Measurements from ENCODE around the gene RPS6KC1. TPM values are rescaled to one million over a fixed set of nuclear protein-coding genes. Genes with fewer than 3 reads are reported as not detected.

Gene RPS6KC1
- total RNA-seq (2021) (14.5 and 16.4 TPM in 2 replicates), Bru-seq, nascent RNA (percentile 73 among the genes with signal in this experiment), BruChase-seq, experiment 1, labeled RNA remaining after a 2-hour chase (percentile 73 among the genes with signal in this experiment), BruChase-seq, experiment 2, labeled RNA remaining after a 6-hour chase (percentile 58 among the genes with signal in this experiment)
- long read RNA-seq, full-length matches to known transcripts = 3 of 16 reads
- long read RNA-seq, partial matches to known transcripts = 4 of 16 reads
- long read RNA-seq, other reads (novel, unspliced or antisense) = 9 of 16 reads

GRCh38 chr1:213051127-213051880, at the start of gene RPS6KC1:
Gene RPS6KC1, plus strand, starts transcription at chr1:213051241. Its CDS starts 164 bp downstream, at chr1:213051405.
- POLR2A ChIA-PET (ENCODE audit: unreplicated experiment) = no interaction called here
- no peak for TF ChIP-seq EZH2 (IDR thresholded peaks at IDR 0.05; ENCODE audit: low read depth)
- TF ChIP-seq, protein P1, sequence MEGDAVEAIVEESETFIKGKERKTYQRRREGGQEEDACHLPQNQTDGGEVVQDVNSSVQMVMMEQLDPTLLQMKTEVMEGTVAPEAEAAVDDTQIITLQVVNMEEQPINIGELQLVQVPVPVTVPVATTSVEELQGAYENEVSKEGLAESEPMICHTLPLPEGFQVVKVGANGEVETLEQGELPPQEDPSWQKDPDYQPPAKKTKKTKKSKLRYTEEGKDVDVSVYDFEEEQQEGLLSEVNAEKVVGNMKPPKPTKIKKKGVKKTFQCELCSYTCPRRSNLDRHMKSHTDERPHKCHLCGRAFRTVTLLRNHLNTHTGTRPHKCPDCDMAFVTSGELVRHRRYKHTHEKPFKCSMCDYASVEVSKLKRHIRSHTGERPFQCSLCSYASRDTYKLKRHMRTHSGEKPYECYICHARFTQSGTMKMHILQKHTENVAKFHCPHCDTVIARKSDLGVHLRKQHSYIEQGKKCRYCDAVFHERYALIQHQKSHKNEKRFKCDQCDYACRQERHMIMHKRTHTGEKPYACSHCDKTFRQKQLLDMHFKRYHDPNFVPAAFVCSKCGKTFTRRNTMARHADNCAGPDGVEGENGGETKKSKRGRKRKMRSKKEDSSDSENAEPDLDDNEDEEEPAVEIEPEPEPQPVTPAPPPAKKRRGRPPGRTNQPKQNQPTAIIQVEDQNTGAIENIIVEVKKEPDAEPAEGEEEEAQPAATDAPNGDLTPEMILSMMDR (conservative IDR thresholded peaks at IDR 0.05) = peak; percentile 34; the same call in 1 of the 2 replicates
- H2AFZ ChIP-seq = peak within 1 kb of the TSS; percentile 99

DNA sequence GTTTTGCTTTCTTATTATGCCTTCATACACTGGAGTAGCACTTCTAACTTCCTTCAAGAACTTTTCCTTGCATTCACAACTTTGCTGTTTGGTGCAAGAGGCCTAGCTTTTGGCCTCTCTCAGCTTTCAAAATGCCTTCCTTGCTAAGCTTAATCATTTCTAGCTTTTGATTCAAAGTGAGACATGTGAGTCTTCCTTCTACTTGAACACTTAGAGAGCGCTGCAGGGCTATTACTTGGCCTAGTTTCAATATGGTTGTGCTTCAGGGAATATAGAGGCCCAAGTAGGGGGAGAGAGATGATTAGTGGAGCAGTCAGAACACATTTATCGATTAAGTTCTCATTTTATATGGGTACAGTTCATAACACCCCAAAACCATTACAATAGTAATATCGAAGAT, 47.8 kb upstream of the RPS6KC1 start:
- ChIA-PET POLR2A (ENCODE audit: unreplicated experiment) (no interaction called here), CTCF (no interaction called here)
- H3K9me2 ChIP-seq (ENCODE audit: insufficient read depth) = no peaks in the 10 kb centered on the region
- intact Hi-C loops (cut with micrococcal nuclease; ENCODE audit: unreplicated experiment) = no loop called here
- H3K27me3 ChIP-seq (ENCODE audit: insufficient read depth, low read depth) = no peaks in the 10 kb centered on the region
- no peak overlapping the region for H3K4me3 ChIP-seq
- no peaks in the 10 kb centered on the region for H4K20me1 ChIP-seq (ENCODE audit: insufficient read depth)
- DNase-seq = no peak
- no peaks in the 10 kb centered on the region for H3K9me3 ChIP-seq (ENCODE audit: insufficient read depth, low read depth)
- no peak overlapping the region for H3K4me2 ChIP-seq
- BruUV-seq (replicated peaks) = no TSS peak
- no peak overlapping the region for H3K27ac ChIP-seq
- H3K36me3 ChIP-seq (ENCODE audit: low read depth) = peaks cover 10% of the 10 kb centered on the region; the same call in 1 of the 2 replicates
- no peaks in the 10 kb centered on the region; the same call in 1 of the 2 replicates for H3F3A ChIP-seq (ENCODE audit: insufficient read depth, low read depth)
- H3K79me2 ChIP-seq (ENCODE audit: low read depth) = no peaks in the 10 kb centered on the region
- H2AFZ ChIP-seq = no peak overlapping the region
- TF ChIP-seq EZH2 (IDR thresholded peaks at IDR 0.05; ENCODE audit: low read depth) = no peak
- TF ChIP-seq, protein P1 (conservative IDR thresholded peaks at IDR 0.05) = no peak
- no peaks in the 10 kb centered on the region for H3K4me1 ChIP-seq (replicated peaks; ENCODE audit: insufficient read depth)

More at GRCh38 chr1:213051127-213051880, at the start of gene RPS6KC1:
- Histone ChIP-seq H3F3A (ENCODE audit: insufficient read depth, low read depth) (peaks cover 8% of the 10 kb centered on the region; the same call in 1 of the 2 replicates), H3K9me3 (ENCODE audit: insufficient read depth, low read depth) (no peaks in the 10 kb centered on the region), H3K4me3 (peak within 1 kb of the TSS; percentile 92), H4K20me1 (ENCODE audit: insufficient read depth) (no peaks in the 10 kb centered on the region; the same call in 1 of the 2 replicates), H3K36me3 (ENCODE audit: low read depth) (no peaks in the 10 kb centered on the region), H3K27me3 (ENCODE audit: insufficient read depth, low read depth) (no peaks in the 10 kb centered on the region), H3K27ac (peak within 1 kb of the TSS; percentile 41), H3K4me2 (peak within 1 kb of the TSS; percentile 95), H3K9me2 (ENCODE audit: insufficient read depth) (no peaks in the 10 kb centered on the region), H3K4me1 (replicated peaks; ENCODE audit: insufficient read depth) (peaks cover 16% of the 10 kb centered on the region), H3K79me2 (ENCODE audit: low read depth) (peaks cover 50% of the 10 kb centered on the region)
- intact Hi-C loops (cut with micrococcal nuclease; ENCODE audit: unreplicated experiment) = loop anchor here (1.0 kb wide), 1 partner anchor 36 kb away; the partner anchor contains the start of gene ANGEL2
- no TSS peak for BruUV-seq (replicated peaks)
- CTCF ChIA-PET = no interaction called here
- peak; percentile 69 to 78 for DNase-seq

GRCh38 chr1:213008564-213008963, 42.5 kb upstream of the RPS6KC1 start:
- ChIA-PET POLR2A (ENCODE audit: unreplicated experiment) (no interaction called here), CTCF (no interaction called here)
- H3K27me3 ChIP-seq (ENCODE audit: insufficient read depth, low read depth) = no peaks in the 10 kb centered on the region
- no TSS peak for BruUV-seq (replicated peaks)
- peaks cover 17% of the 10 kb centered on the region for H3K79me2 ChIP-seq (ENCODE audit: low read depth)
- peaks cover 28% of the 10 kb centered on the region; the same call in 1 of the 2 replicates for H3K36me3 ChIP-seq (ENCODE audit: low read depth)
- H3K4me1 ChIP-seq (replicated peaks; ENCODE audit: insufficient read depth) = peaks cover 1% of the 10 kb centered on the region; the same call in 1 of the 2 replicates
- DNase-seq = no peak
- intact Hi-C loops (cut with micrococcal nuclease; ENCODE audit: unreplicated experiment) = no loop called here
- H3K27ac ChIP-seq = no peak overlapping the region
- H3K9me3 ChIP-seq (ENCODE audit: insufficient read depth, low read depth) = no peaks in the 10 kb centered on the region
- H4K20me1 ChIP-seq (ENCODE audit: insufficient read depth) = no peaks in the 10 kb centered on the region
- no peak overlapping the region for H3K4me3 ChIP-seq
- H3F3A ChIP-seq (ENCODE audit: insufficient read depth, low read depth) = no peaks in the 10 kb centered on the region; the same call in 1 of the 2 replicates
- no peaks in the 10 kb centered on the region for H3K9me2 ChIP-seq (ENCODE audit: insufficient read depth)
- H3K4me2 ChIP-seq = no peak overlapping the region
- no peak overlapping the region for H2AFZ ChIP-seq
- TF ChIP-seq EZH2 (IDR thresholded peaks at IDR 0.05; ENCODE audit: low read depth) = no peak
- TF ChIP-seq, protein P1 (conservative IDR thresholded peaks at IDR 0.05) = no peak

Measured in PC-9 (cell line).